ENCODE data around the gene PLCG1.

DNA sequence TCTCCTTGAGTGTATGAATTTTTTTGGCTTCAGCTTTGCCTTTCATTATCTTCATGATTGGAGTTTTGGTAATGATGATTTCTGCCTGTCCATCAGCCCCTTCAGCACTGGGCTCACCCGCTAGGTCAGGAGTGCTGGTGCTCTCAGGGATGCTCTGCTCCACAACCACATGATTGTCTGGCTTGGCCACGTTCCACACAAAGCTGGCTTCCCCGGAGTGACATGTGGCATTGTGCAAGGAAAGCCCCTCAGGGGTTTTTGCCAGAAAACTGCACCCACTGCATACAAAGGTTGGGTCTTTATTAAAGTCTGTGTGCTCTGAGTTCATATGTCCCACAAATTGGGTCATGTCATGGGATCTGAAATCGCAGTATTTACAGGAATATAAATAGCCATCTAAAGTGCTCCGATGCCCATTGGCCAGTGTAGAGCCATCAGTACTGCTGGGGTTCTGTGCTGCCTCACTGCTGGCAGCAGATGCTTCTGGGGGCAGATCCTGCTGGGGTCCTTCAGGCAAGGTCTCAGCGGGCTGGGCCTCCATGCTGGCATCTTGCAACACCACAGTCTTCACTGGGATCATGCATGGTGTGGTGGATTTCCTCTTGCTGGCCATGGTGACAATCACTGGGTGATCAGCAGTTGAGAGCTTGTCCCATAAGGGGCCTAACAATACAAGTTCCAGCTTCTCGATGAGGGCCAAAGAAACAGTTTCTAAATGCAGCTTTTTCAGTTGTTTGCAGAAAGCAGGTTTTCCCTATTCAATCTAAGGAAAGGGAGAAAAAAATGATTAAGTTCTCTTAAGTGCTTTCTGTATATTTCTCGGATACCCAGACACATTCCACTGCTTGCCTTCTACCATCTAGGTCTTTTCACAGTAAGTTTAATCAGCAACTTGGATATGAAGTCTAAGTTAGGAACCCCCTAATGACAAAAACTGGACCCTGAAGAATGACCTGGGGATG is 67.2 kb downstream of the PLCG1 start:
- TF ChIP-seq, protein P1, sequence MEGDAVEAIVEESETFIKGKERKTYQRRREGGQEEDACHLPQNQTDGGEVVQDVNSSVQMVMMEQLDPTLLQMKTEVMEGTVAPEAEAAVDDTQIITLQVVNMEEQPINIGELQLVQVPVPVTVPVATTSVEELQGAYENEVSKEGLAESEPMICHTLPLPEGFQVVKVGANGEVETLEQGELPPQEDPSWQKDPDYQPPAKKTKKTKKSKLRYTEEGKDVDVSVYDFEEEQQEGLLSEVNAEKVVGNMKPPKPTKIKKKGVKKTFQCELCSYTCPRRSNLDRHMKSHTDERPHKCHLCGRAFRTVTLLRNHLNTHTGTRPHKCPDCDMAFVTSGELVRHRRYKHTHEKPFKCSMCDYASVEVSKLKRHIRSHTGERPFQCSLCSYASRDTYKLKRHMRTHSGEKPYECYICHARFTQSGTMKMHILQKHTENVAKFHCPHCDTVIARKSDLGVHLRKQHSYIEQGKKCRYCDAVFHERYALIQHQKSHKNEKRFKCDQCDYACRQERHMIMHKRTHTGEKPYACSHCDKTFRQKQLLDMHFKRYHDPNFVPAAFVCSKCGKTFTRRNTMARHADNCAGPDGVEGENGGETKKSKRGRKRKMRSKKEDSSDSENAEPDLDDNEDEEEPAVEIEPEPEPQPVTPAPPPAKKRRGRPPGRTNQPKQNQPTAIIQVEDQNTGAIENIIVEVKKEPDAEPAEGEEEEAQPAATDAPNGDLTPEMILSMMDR (IDR thresholded peaks at IDR 0.05) = no peak
- TF ChIP-seq POLR2A (IDR thresholded peaks at IDR 0.05) = no peak
